Activated T-cell treated with anti-CD3 and anti-CD28 coated beads, Interleukin-2, amount 50 U/mL, for 72 hours (primary cell): ENCODE results near the gene ATP5PO. TPM values are rescaled to one million over a fixed set of nuclear protein-coding genes. Genes with fewer than 3 reads are reported as not detected.
"Not testable (repeated sequence)": the region's sequence is repeated elsewhere in the genome, so short reads cannot be mapped to it uniquely, and the experiment has no call there.

ENCODE experiments used
- ATAC-seq, 2 donors: fragments of 150-1000 bp; cut with Tn5 transposase; replicated peaks in 1 of 2; 2 replicates each; pipeline ENCODE4 v1.10.0; 2021; ENCODE audit warnings: moderate library complexity in 2 of 2, mild to moderate bottlenecking in 1 of 2
- DNase-seq, 2 donors: peaks; one replicate each; pipeline ENCODE4 v3.0.0; 2021 to 2022; ENCODE audit warnings: mixed read lengths in 1 of 2
- H3K27ac Mint-ChIP-seq: one replicate; pipeline ENCODE4 v1.8.0; 2022; ENCODE audit warnings: mild to moderate bottlenecking, moderate library complexity, mixed read lengths
- H3K27me3 Mint-ChIP-seq: one replicate; pipeline ENCODE4 v1.8.0; 2022; ENCODE audit warnings: low read depth, mixed read lengths
- H3K36me3 Mint-ChIP-seq, 2 donors: one replicate each; pipeline ENCODE4 v1.8.0; 2022; ENCODE audit warnings: mixed read lengths in 2 of 2, mild to moderate bottlenecking in 1 of 2; ENCODE audit not compliant: insufficient read depth in 2 of 2
- H3K4me1 Mint-ChIP-seq: one replicate; pipeline ENCODE4 v1.8.0; 2022; ENCODE audit warnings: low read depth, mixed read lengths
- H3K4me3 Mint-ChIP-seq, 2 donors: one replicate each; pipeline ENCODE4 v1.8.0; 2022; ENCODE audit warnings: mild to moderate bottlenecking in 2 of 2, mixed read lengths in 2 of 2, moderate library complexity in 2 of 2
- H3K9me3 Mint-ChIP-seq, 2 donors: one replicate each; pipeline ENCODE4 v1.8.0; 2022; ENCODE audit warnings: mixed read lengths in 2 of 2
- total RNA-seq, 2 donors: library from RNA; stranded (reverse); gene quantifications; one replicate each; pipeline ENCODE4 v1.2.3, GENCODE V29; 2022

Gene ATP5PO
- total RNA-seq, 2 donors from 2014 or later = 217 to 230 TPM

GRCh38 chr21:33936301-33937038, 20.9 kb upstream of the ATP5PO start:
- Mint-ChIP-seq H3K4me3 (peak overlapping the region; percentile 94 to 97), H3K36me3 (peaks cover 19% of the 10 kb centered on the region in 2 donors), H3K27me3 (no peaks in the 10 kb centered on the region), H3K4me1 (peaks cover 99% of the 10 kb centered on the region), H3K9me3 (peaks cover 0 to 2% of the 10 kb centered on the region in 2 donors), H3K27ac (peak overlapping the region; percentile 99)
- DNase-seq = no peak
- peak in 1 of 2 donors; percentile 20 for ATAC-seq

GRCh38 chr21:33932731-33933130, 17.1 kb upstream of the ATP5PO start:
- Mint-ChIP-seq H3K36me3 (peaks cover 12 to 14% of the 10 kb centered on the region in 2 donors), H3K9me3 (no peaks in the 10 kb centered on the region), H3K4me3 (peak overlapping the region; percentile 94 to 97), H3K27me3 (no peaks in the 10 kb centered on the region), H3K27ac (peak overlapping the region; percentile 99), H3K4me1 (peaks cover 64% of the 10 kb centered on the region)
- DNase-seq = no peak
- ATAC-seq = no peak

GRCh38 chr21:33931799-33932390, 16.3 kb upstream of the ATP5PO start:
- ATAC-seq = peak in 1 of 2 donors; percentile 7
- DNase-seq = no peak
- Mint-ChIP-seq H3K4me3 (peak overlapping the region; percentile 94 to 97), H3K27ac (peak overlapping the region; percentile 99), H3K27me3 (no peaks in the 10 kb centered on the region), H3K4me1 (peaks cover 56% of the 10 kb centered on the region), H3K36me3 (peaks cover 11 to 14% of the 10 kb centered on the region in 2 donors), H3K9me3 (no peaks in the 10 kb centered on the region)

- ATAC-seq = peak; percentile 99 to 100
- Mint-ChIP-seq H3K4me3 (peak overlapping the region; percentile 94 to 97), H3K27ac (peak overlapping the region; percentile 99), H3K36me3 (peaks cover 11 to 15% of the 10 kb centered on the region in 2 donors), H3K4me1 (peaks cover 49% of the 10 kb centered on the region)
- peak; percentile 78 to 84 for DNase-seq
- H3K9me3 Mint-ChIP-seq, H3K27me3 Mint-ChIP-seq: not testable (repeated sequence)
Measured at GRCh38 chr21:33931052-33931798, 15.6 kb upstream of the ATP5PO start.

- H3K9me3 Mint-ChIP-seq, H3K27ac Mint-ChIP-seq, H3K27me3 Mint-ChIP-seq, DNase-seq, ATAC-seq, H3K4me3 Mint-ChIP-seq: not testable (repeated sequence)
- Mint-ChIP-seq H3K36me3 (peaks cover 2 to 10% of the 10 kb centered on the region in 2 donors), H3K4me1 (peaks cover 18% of the 10 kb centered on the region)
Measured at GRCh38 chr21:33926248-33926647, 10.6 kb upstream of the ATP5PO start.

- peaks cover 27% of the 10 kb centered on the region for H3K4me1 Mint-ChIP-seq
- no peak overlapping the region for H3K27ac Mint-ChIP-seq
- H3K27me3 Mint-ChIP-seq = peaks cover 7% of the 10 kb centered on the region
- H3K4me3 Mint-ChIP-seq = no peak overlapping the region
- H3K9me3 Mint-ChIP-seq = no peaks in the 10 kb centered on the region
- ATAC-seq = peak; percentile 16 to 25
- no peak for DNase-seq
- H3K36me3 Mint-ChIP-seq = peaks cover 2 to 7% of the 10 kb centered on the region in 2 donors
Measured at GRCh38 chr21:33924766-33925100, 9.1 kb upstream of the ATP5PO start.

GRCh38 chr21:33924079-33924765, 8.6 kb upstream of the ATP5PO start:
- Mint-ChIP-seq H3K27ac (peak overlapping the region; percentile 34), H3K36me3 (peaks cover 2 to 7% of the 10 kb centered on the region in 2 donors), H3K4me1 (peaks cover 27% of the 10 kb centered on the region), H3K4me3 (peak overlapping the region in 1 of 2 donors; percentile 20), H3K27me3 (peaks cover 7% of the 10 kb centered on the region), H3K9me3 (no peaks in the 10 kb centered on the region)
- ATAC-seq (peak; percentile 95), DNase-seq (peak; percentile 91 to 93)

- H3K27ac Mint-ChIP-seq = no peak overlapping the region
- peaks cover 50% of the 10 kb centered on the region for H3K4me1 Mint-ChIP-seq
- H3K36me3 Mint-ChIP-seq = peaks cover 4 to 12% of the 10 kb centered on the region in 2 donors
- no peak overlapping the region for H3K4me3 Mint-ChIP-seq
- no peaks in the 10 kb centered on the region for H3K27me3 Mint-ChIP-seq
- no peaks in the 10 kb centered on the region for H3K9me3 Mint-ChIP-seq
- ATAC-seq = no peak
- DNase-seq = no peak
Measured at GRCh38 chr21:33917421-33917820, 1.8 kb upstream of the ATP5PO start.

- H3K27me3 Mint-ChIP-seq = no peaks in the 10 kb centered on the region
- H3K9me3 Mint-ChIP-seq = no peaks in the 10 kb centered on the region
- ATAC-seq (no peak), DNase-seq (no peak)
- peaks cover 4 to 17% of the 10 kb centered on the region in 2 donors for H3K36me3 Mint-ChIP-seq
- peaks cover 50% of the 10 kb centered on the region for H3K4me1 Mint-ChIP-seq
- peak overlapping the region; percentile 100 for H3K27ac Mint-ChIP-seq
- H3K4me3 Mint-ChIP-seq = peak overlapping the region; percentile 98 to 100
Measured at GRCh38 chr21:33916200-33916567, 580 bp upstream of the ATP5PO start.

- no peak for DNase-seq
- H3K36me3 Mint-ChIP-seq = peaks cover 7 to 27% of the 10 kb centered on the region in 2 donors
- peak overlapping the region; percentile 98 to 100 for H3K4me3 Mint-ChIP-seq
- H3K9me3 Mint-ChIP-seq = no peaks in the 10 kb centered on the region
- no peaks in the 10 kb centered on the region for H3K27me3 Mint-ChIP-seq
- peak overlapping the region; percentile 100 for H3K27ac Mint-ChIP-seq
- no peak for ATAC-seq
- peaks cover 60% of the 10 kb centered on the region for H3K4me1 Mint-ChIP-seq
Measured at GRCh38 chr21:33914188-33914587, 1.4 kb downstream of the ATP5PO start.

GRCh38 chr21:33909756-33910155, 5.8 kb downstream of the ATP5PO start:
- Mint-ChIP-seq H3K36me3 (peaks cover 16 to 51% of the 10 kb centered on the region in 2 donors), H3K4me1 (peaks cover 51% of the 10 kb centered on the region), H3K27me3 (no peaks in the 10 kb centered on the region), H3K4me3 (no peak overlapping the region), H3K27ac (no peak overlapping the region), H3K9me3 (no peaks in the 10 kb centered on the region)
- ATAC-seq = no peak
- DNase-seq = no peak

- H3K27me3 Mint-ChIP-seq = no peaks in the 10 kb centered on the region
- peak; percentile 78 to 87 for ATAC-seq
Measured at GRCh38 chr21:33908760-33909159, 6.8 kb downstream of the ATP5PO start.

More at GRCh38 chr21:33908760-33909159, 6.8 kb downstream of the ATP5PO start:
- DNase-seq = peak; percentile 24 to 32
- Mint-ChIP-seq H3K4me1 (peaks cover 41% of the 10 kb centered on the region), H3K36me3 (peaks cover 14 to 54% of the 10 kb centered on the region in 2 donors), H3K9me3 (no peaks in the 10 kb centered on the region), H3K4me3 (no peak overlapping the region), H3K27ac (no peak overlapping the region)
